Uterus (tissue), 4 donors: ENCODE data around the gene CDH4. TPM values are rescaled to one million over a fixed set of nuclear protein-coding genes. Genes with fewer than 3 reads are reported as not detected.

Experiments
- DNase-seq, 2 donors: peaks; one replicate each; pipeline ENCODE4 v3.0.0-alpha.2; 2019 to 2020
- H3K27ac ChIP-seq, 2 donors: fragments of 200-600 bp; sonication (generic); 1 replicate in 1 of 2; 2 replicates in 1 of 2; pipeline ENCODE4 v1.5.1; 2016 to 2018
- H3K27me3 ChIP-seq, 2 donors: fragments of 200-600 bp; sonication (generic); one replicate each; pipeline ENCODE4 v1.5.1; 2018 to 2019; ENCODE audit warnings: control low read depth in 1 of 2
- H3K36me3 ChIP-seq, 2 donors: fragments of 200-600 bp; sonication (generic); one replicate each; pipeline ENCODE4 v1.5.1; 2019; ENCODE audit warnings: control low read depth in 1 of 2
- H3K4me1 ChIP-seq, 2 donors: fragments of 200-600 bp; sonication (generic); one replicate each; pipeline ENCODE4 v1.5.1; 2018 to 2019; ENCODE audit warnings: control low read depth in 1 of 2
- H3K4me3 ChIP-seq, 2 donors: fragments of 200-600 bp; sonication (generic); 1 replicate in 1 of 2; 2 replicates in 1 of 2; pipeline ENCODE4 v1.5.1; 2018 to 2019; ENCODE audit warnings: mild to moderate bottlenecking in 1 of 2
- H3K9me3 ChIP-seq, 2 donors: fragments of 200-600 bp; sonication (generic); one replicate each; pipeline ENCODE4 v1.5.1; 2019; ENCODE audit warnings: control low read depth in 1 of 2
- POLR2A ChIP-seq, 2 donors: fragments of 450-650 bp; IDR thresholded peaks; one replicate each; pipeline ENCODE4 v1.6.1; 2016; ENCODE audit warnings: antibody characterized with exemption in 2 of 2, mild to moderate bottlenecking in 1 of 2, moderate library complexity in 1 of 2
- intact Hi-C: fragments of 100-400 bp; cut with DNase I; formaldehyde crosslinking; loops from one replicate; pipeline ENCODE4 v1.15.1; 2023; ENCODE audit warnings: low total_unique reads
- total RNA-seq, 4 donors: library from RNA; depleted of rRNA in 3 of 4; stranded (reverse); fragments of >200 nt in 3 of 4; gene quantifications; one replicate each; pipeline versions ENCODE4 v1.1.0 to v1.2.4, GENCODE V29; 2014 to 2023
- TF ChIP-seq, protein P1 (sequence below), 4 experiments: fragments of 200-600 bp in 2 of 4; fragments of 450-650 bp in 2 of 4; sonication (generic) in 2 of 4; IDR thresholded peaks; one replicate each; pipeline ENCODE4 v1.5.1; 2016 to 2019; ENCODE audit warnings: antibody characterized with exemption in 4 of 4, mild to moderate bottlenecking in 2 of 4, moderate library complexity in 1 of 4
- donor health status: DM: yes; HTN: yes; CAD: no.

Gene CDH4
- total RNA-seq, 4 donors from 2014 or later, result under 0.01 to 0.55 TPM; not detected in 2

DNA sequence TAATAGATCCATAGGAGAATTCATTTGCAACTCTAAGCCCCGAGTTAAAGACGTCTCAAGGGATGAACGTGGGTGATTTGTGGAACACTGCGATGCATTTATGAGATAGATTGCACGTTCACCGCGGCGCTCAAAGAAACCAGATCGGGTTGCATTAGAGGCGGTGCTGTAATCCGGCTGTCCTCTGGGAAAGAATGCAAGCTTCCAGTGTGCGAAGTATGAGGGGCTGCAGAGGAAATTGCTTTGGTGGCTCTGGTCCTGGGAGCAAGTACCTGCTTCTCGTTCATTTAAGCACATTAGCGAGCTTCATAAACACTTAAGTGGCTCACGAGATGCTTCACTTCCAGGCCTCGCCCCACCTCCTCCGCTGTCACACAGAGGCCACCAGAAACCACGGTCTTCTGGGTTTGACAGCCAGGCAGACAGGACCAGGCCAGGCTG, 182.3 kb downstream of the CDH4 start:
- H3K27me3 ChIP-seq, result no peaks in the 10 kb centered on the region
- no peak for DNase-seq
- TF ChIP-seq, protein P1, sequence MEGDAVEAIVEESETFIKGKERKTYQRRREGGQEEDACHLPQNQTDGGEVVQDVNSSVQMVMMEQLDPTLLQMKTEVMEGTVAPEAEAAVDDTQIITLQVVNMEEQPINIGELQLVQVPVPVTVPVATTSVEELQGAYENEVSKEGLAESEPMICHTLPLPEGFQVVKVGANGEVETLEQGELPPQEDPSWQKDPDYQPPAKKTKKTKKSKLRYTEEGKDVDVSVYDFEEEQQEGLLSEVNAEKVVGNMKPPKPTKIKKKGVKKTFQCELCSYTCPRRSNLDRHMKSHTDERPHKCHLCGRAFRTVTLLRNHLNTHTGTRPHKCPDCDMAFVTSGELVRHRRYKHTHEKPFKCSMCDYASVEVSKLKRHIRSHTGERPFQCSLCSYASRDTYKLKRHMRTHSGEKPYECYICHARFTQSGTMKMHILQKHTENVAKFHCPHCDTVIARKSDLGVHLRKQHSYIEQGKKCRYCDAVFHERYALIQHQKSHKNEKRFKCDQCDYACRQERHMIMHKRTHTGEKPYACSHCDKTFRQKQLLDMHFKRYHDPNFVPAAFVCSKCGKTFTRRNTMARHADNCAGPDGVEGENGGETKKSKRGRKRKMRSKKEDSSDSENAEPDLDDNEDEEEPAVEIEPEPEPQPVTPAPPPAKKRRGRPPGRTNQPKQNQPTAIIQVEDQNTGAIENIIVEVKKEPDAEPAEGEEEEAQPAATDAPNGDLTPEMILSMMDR (IDR thresholded peaks at IDR 0.05), result no peak
- no peak for TF ChIP-seq POLR2A (IDR thresholded peaks at IDR 0.05)

DNA sequence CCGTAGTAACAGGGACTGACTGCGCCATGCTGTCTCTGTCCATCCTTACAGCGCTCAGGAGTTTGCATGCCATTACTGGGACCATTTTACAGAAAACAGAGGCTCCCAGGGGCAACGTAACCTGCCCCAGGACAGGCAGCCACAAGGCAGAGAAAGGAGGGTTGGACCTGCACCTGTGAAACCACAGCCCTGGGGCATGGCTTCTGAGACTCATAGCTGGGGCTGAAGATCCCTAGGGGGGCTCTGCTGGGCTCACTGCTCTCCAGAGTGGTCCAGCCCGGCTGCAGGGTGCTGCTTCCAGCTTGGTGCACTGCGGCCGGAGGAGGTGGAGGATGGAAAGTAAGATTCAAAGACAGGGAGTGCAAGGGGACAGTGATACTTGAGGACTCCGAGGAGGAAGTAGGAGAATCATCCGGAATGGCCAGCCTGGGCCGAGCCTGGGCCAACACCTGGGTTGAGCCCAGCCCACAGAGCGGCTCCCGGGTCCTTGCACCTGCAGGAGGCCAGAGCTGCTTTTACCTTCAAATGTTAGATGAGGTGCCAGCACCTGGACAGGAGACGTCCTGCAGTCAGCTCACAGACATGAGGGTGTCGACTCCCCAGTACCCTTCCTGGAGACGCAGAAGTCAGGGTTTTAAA, 183.2 kb downstream of the CDH4 start:
- Histone ChIP-seq H3K4me3 (no peak overlapping the region), H3K27ac (no peak overlapping the region), H3K27me3 (no peaks in the 10 kb centered on the region), H3K9me3 (no peaks in the 10 kb centered on the region), H3K36me3 (no peaks in the 10 kb centered on the region), H3K4me1 (no peaks in the 10 kb centered on the region)
- TF ChIP-seq POLR2A (IDR thresholded peaks at IDR 0.05), result no peak
- TF ChIP-seq, protein P1 (IDR thresholded peaks at IDR 0.05), result no peak
- no peak for DNase-seq
- intact Hi-C loops, result no loop called here

More for the DNA sequence above, 182.3 kb downstream of the CDH4 start:
- intact Hi-C loops, result no loop called here
- H3K9me3 ChIP-seq, result no peaks in the 10 kb centered on the region
- no peak overlapping the region for H3K4me3 ChIP-seq
- no peaks in the 10 kb centered on the region for H3K36me3 ChIP-seq
- no peak overlapping the region for H3K27ac ChIP-seq
- no peaks in the 10 kb centered on the region for H3K4me1 ChIP-seq

DNA sequence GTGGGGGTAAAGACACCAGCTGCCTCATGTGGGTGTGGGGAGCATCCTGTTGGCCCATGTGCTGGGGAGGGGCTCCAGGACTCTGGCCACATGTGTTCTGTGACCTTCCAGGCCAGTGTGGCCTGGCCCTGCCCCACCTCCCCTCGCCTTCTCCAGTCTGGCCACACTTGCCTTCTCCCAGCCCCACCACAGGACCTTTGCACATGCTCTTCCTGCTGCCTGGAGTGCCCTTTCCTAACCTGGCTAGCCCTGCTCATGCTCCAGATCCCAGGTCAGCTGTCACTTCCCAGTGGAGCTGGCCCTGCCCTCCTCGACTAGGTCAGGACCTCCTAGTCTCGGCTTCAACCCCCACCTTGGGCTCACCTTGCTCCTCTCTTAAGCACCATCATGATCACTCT, 183.8 kb downstream of the CDH4 start:
- TF ChIP-seq POLR2A (IDR thresholded peaks at IDR 0.05), result no peak
- TF ChIP-seq, protein P1 (IDR thresholded peaks at IDR 0.05), result no peak
- no peak for DNase-seq
- H3K9me3 ChIP-seq, result no peaks in the 10 kb centered on the region
- intact Hi-C loops, result no loop called here
- no peak overlapping the region for H3K27ac ChIP-seq
- H3K4me3 ChIP-seq, result no peak overlapping the region
- H3K36me3 ChIP-seq, result no peaks in the 10 kb centered on the region
- no peaks in the 10 kb centered on the region for H3K27me3 ChIP-seq
- H3K4me1 ChIP-seq, result no peaks in the 10 kb centered on the region

DNA sequence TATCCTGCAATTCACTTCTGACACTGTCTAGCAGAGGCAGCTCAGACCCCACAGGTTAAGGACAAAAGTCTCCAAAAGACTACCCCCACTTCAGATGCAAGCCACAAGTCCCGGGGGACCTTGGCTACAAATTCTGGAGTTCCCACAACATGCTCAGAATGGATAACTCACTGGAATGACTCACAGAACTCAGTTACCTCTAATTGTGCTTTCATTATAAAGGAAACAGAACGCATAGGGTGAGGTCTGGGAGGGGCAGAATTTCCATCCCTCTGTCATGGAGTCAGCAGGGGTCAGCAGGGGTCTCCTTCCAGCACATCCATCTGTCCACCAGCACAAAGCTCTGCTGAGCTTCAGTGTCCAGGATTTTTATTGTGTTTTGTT, 184.2 kb downstream of the CDH4 start:
- Histone ChIP-seq H3K4me1 (no peaks in the 10 kb centered on the region), H3K27me3 (no peaks in the 10 kb centered on the region)

DNA sequence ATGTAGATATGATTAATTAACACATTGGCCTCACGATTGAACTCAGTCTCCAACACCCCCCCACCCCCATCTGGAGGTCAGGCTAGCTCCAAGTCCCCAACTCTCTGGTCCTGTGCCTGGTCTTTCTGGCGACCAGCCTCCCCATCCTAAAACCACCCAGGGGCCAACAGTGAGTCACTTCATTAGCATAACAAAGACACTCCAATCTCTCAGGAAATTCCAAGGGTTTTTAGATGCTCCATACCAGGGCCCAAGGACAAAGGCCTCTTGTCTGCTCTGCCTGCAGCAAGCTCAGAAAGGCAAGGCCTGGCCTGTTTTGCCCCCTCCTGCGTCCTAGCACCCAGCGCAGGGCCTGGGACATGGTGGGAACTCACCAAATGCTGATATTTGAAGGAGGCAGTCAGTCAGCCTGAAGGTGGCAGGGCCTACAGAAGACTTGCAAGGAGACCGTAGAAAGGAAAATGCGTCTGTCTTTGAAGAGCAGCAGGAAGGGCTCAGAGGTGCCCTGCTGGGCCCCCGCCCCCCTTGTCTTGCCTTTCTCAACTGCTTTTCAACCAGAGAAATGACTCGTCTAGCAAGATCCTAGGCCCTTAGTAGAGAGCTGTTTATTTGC, 184.7 kb downstream of the CDH4 start:
- no peaks in the 10 kb centered on the region for H3K27me3 ChIP-seq
- TF ChIP-seq, protein P1 (IDR thresholded peaks at IDR 0.05), result no peak
- no peak for TF ChIP-seq POLR2A (IDR thresholded peaks at IDR 0.05)
- intact Hi-C loops, result no loop called here
- H3K4me3 ChIP-seq, result no peak overlapping the region
- H3K9me3 ChIP-seq, result no peaks in the 10 kb centered on the region
- no peak overlapping the region for H3K27ac ChIP-seq
- no peaks in the 10 kb centered on the region for H3K36me3 ChIP-seq
- no peaks in the 10 kb centered on the region for H3K4me1 ChIP-seq
- DNase-seq, result no peak

More for the DNA sequence above, 184.2 kb downstream of the CDH4 start:
- H3K27ac ChIP-seq, result no peak overlapping the region
- intact Hi-C loops, result no loop called here
- TF ChIP-seq, protein P1 (IDR thresholded peaks at IDR 0.05), result no peak
- no peak for TF ChIP-seq POLR2A (IDR thresholded peaks at IDR 0.05)
- DNase-seq, result no peak
- no peaks in the 10 kb centered on the region for H3K9me3 ChIP-seq
- no peak overlapping the region for H3K4me3 ChIP-seq
- no peaks in the 10 kb centered on the region for H3K36me3 ChIP-seq
